Heart left ventricle (tissue), 13 donors: ENCODE results near the gene SLC66A1.

ENCODE experiments used
- POLR2A ChIP-seq, 2 donors: fragments of 450-650 bp; IDR thresholded peaks; one replicate each; pipeline ENCODE4 v1.6.1; 2017; ENCODE audit warnings: antibody characterized with exemption in 2 of 2, mild to moderate bottlenecking in 2 of 2, moderate library complexity in 2 of 2
- TF ChIP-seq, protein P1 (sequence below), 12 donors: fragments of 200-600 bp; sonication (generic) in 4 of 12; IDR thresholded peaks; one replicate each; pipeline versions ENCODE4 v1.5.0 to v1.8.0; 2018 to 2022; ENCODE audit warnings: antibody characterized with exemption in 12 of 12, mild to moderate bottlenecking in 5 of 12
- donor health status: ischemic (EF 13 %, LVEDD 7.1; RV severe dilation, severe dysfunction).
- donor health status: DM: no; HTN: yes; CAD: no.
- donor health status: DM: no; HTN: no; CAD: no.
- donor health status: ischemic (EF 25% LVEDD 6.9; RV normal size, moderate dysfunction).
- donor health status: ischemic (EF 25% LVEDD 5.7; RV mildly dilated, moderate dysfunction).
- donor health status: ischemic (EF 35%, LVEDD 5.7; RV mildly dilated, moderate dysfunction).
- donor health status: nonischemic (EF 11% LVEDD 7.7; RV severe dilation, severe dysfunction).
- donor health status: DM: yes; HTN: yes; CAD: no.
- donor health status: PGD.
- donor health status: ischemic (EF 29% LVEDD 5.4; RV normal size, mild dysfunction).
- donor health status: nonischemic (EF 23%, LVEDD 6.1; RV moderate dilation, normal function).

DNA sequence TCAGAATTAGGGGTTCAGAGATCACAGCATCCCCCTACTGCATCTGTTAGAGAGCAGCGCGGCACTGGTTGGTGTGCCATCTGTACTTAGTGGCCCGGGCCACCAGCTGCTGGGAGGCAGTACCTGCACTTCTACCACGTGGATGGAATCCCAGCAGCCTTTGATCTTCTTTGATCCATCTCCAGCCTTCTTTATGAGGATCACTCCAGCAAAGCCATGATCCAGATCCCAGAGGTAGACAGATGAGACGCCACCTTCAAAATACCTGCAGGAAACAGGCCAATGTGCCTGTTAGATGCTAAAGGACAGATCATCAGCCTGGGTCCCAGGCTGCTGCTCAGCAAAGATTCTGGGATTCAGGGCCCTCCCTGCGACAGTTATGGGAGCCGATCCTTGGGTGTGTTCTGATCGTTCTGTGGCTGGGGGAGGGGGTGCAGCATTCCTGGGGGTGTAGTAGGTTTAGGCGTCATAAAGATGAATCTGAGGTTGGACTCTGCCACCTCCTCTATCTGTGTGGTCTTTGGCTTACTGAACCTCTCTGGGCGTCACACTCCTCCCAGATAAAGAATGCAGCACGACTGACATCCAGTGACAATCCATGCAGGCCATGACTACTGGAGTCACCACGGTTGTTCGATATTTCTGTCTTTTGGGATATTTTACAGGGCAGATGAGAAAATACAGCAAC, 45.3 kb downstream of the SLC66A1 start:
- TF ChIP-seq, protein P1, sequence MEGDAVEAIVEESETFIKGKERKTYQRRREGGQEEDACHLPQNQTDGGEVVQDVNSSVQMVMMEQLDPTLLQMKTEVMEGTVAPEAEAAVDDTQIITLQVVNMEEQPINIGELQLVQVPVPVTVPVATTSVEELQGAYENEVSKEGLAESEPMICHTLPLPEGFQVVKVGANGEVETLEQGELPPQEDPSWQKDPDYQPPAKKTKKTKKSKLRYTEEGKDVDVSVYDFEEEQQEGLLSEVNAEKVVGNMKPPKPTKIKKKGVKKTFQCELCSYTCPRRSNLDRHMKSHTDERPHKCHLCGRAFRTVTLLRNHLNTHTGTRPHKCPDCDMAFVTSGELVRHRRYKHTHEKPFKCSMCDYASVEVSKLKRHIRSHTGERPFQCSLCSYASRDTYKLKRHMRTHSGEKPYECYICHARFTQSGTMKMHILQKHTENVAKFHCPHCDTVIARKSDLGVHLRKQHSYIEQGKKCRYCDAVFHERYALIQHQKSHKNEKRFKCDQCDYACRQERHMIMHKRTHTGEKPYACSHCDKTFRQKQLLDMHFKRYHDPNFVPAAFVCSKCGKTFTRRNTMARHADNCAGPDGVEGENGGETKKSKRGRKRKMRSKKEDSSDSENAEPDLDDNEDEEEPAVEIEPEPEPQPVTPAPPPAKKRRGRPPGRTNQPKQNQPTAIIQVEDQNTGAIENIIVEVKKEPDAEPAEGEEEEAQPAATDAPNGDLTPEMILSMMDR (IDR thresholded peaks at IDR 0.05), result no peak
- TF ChIP-seq POLR2A (IDR thresholded peaks at IDR 0.05), result no peak
